NCI-H2107 treated with DMSO at 0.1 percent for 48 hours (cell line): ENCODE measurements around the gene ABHD1.
"Not testable (repeated sequence)": the region's sequence is repeated elsewhere in the genome, so short reads cannot be mapped to it uniquely, and the experiment has no call there.

Experiments used
- DNase-seq: peaks from one replicate; lab custom pipeline; 2025; ENCODE audit not compliant: unreplicated experiment; lab: John Stamatoyannopoulos, UW

Gene ABHD1

DNA sequence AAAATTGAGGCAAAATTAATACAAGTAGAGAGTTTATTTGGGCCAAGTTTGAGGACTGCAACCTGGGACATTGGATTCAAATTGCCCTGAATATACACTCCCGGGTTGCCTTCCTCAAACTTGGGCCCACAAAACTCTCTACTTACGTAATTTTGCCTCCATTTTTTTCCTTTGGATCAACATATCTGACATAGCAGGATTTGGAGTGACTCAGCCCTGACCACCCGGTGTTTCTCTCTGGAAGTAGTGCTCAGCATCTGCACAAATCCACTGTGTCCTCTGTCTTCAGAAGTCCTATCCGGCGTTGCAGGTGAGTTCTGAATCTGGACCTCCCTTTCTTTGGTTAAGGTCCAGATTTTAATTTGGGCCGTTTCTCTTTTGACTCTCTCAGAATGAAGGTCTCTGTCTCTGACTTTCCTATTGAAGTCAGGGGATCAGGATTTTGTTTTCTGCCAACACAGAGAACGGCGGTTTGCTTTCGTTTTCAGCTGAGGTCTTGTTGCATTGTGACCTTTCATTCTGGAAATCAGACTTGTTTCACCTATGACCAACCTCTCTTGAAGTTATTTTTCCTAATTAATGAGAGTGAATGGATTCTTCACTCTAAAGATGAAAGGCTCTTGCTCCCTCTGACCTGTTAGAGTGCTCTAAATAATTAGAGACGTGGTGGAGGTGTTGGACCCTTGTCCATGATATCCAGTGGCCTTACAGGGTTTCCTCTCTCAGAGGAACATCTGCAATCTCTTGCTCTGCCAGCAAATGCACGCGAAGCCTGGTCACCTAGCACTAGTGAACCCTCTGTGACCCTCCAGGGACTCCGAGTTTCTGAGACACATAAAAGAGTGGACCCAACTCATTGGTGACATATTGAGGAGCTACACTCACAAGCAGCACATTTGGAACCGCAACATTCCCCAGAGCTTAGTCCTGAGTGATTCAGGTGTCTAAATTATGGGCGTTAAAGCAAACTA is 38.8 kb downstream of the ABHD1 start:
- no peak for DNase-seq

DNA sequence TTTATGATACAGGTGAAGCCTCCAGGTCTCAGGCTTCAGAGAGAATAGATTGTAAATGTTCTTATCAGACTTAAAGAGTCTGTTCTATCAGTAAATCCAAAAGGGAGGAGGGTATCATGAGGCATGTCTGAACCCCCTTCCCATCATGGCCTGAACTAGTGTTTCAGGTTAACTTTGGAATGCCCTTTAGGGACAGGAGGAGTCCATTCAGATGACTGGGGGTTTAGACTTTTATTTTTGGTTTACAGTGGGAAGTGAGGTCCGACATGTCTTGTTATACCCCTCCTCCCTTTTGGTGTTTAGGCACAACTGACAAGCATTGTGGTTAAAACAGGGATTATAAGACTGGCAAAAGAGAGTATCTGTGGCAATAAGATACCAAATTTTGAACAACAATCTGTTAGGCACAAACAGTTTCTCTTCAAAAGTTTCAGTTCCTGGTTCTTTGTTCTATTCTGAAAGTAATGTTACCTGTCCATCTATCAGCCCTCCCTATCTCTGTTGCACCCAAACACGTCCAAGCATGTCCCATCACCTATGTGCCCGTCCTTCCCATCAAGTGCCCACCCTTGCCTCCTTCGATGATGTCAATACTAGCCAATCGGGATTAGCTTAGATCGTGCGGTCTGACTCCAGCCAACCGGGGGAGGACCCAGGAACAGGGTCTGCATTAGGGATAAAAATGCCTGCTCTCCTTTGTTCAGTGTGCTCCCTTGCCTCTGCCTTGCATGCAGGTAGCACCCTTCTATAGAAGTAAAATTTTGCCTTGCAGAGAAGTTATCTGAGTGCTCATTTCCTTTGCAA is 41.5 kb downstream of the ABHD1 start:
- DNase-seq, result no peak

DNA sequence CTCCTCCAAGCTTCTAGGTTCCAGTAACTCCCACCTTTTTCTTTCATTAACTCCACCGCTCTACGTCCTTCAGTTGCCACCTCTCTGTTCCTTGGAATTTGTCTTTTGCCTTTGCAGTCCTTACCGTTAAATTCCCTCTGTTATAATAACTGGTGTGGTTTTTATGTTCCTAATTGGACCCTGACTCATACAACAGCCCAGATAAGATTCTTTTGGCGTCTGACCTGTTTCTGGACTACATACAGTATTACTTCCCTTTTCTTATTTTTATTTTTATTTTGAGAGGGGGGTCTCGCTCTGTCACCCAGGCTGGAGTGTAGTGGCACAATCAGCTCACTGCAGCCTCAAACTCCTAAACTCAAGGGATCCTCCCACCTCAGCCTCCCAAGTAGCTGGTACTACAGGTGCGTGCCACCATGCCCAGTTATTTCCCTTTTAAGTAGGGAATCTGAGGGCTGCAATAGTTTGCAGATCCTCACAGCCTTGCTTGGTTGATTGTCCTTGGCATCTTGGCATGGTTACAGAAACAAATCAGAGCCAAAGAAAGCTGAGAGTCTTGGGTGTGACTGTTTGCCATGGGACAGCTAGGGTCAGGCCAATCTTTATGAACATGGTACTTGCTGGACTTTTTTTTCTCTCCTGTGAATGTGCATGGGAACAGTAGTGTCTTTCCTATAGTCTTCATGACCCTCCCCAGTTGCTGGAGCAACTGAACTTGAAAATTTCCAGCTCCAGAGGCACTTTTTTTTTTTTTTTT is 47.1 kb downstream of the ABHD1 start:
- DNase-seq, result no peak

DNA sequence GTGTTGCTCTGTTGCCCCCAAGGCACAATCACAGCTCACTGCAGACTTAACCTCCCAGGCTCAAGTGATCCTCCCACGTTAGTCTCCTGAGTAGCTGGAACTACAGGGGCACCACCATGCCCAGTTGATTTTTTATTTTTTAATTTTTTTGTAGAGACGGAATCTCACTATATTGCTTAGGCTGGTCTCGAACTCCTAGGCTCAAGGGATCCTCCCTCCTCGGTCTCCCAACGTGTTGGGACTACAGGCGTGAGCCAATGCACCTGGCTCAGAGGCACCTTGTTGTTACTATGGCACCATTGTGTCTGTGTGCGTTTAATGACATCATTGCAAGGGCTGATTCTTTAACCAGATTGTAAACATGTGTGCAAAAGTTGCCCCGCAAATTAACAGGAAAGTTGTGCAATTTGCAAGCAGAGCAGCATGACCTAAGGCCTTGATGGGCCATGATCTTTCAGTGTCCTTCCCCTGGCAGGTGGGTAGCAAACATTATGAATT is 47.8 kb downstream of the ABHD1 start:
- no peak for DNase-seq

DNA sequence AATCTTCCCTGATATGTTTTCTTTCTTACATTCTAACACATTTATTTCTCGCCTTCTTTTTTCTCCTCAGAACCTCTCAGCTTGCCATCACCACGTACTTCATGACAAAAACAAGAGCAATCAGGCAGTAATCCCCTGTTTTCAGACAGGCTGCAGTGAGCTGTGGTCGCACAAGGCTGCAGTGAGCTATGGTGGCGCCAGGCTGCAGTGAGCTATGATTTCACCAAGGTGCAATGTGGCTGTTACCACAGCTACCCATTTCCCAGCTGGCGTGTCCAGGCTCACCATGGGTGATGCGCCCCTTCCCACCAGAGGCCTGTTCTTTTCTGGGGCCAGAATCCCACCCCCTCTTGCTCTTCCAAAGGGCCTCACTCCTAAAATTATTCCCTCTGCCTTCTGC is 51.0 kb downstream of the ABHD1 start:
- no peak for DNase-seq

DNA sequence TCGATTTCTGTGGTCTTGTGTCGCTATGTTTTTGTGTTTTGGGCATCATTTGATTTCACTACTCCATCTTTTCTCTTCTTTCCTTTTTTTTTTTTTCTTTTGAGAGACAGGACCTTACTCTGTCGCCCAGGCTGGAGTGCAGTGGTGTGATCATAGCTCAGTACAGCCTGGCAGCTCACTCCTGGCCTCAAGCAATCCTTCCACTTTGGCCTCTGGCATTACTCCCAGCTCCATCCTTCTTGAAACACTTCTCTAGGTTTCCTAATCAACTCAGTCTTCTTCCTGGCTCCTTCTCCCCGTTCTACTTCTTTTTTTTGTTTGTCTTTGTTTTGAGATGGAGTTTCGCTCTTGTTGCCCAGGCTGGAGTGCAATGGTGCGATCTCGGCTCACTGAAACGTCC is 51.7 kb downstream of the ABHD1 start:
- DNase-seq, result no peak

DNA sequence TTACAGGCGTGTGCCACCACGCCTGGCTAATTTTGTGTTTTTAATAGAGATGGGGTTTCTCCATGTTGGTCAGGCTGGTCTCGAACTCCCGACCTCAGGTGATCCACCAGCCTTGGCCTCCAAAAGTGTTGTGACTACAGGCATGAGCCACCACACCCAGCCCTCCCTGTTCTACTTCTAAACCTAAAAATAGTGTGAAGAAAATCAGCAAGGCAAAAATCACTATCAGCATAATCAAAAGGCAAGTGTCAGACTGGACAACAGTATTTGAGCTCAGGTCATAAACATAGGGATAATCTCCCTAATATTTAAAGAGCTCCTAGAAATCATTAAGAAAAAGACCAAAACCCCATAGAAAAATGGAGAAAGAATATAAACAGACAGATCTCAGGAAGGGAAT is 52.2 kb downstream of the ABHD1 start:
- not testable (repeated sequence) for DNase-seq

DNA sequence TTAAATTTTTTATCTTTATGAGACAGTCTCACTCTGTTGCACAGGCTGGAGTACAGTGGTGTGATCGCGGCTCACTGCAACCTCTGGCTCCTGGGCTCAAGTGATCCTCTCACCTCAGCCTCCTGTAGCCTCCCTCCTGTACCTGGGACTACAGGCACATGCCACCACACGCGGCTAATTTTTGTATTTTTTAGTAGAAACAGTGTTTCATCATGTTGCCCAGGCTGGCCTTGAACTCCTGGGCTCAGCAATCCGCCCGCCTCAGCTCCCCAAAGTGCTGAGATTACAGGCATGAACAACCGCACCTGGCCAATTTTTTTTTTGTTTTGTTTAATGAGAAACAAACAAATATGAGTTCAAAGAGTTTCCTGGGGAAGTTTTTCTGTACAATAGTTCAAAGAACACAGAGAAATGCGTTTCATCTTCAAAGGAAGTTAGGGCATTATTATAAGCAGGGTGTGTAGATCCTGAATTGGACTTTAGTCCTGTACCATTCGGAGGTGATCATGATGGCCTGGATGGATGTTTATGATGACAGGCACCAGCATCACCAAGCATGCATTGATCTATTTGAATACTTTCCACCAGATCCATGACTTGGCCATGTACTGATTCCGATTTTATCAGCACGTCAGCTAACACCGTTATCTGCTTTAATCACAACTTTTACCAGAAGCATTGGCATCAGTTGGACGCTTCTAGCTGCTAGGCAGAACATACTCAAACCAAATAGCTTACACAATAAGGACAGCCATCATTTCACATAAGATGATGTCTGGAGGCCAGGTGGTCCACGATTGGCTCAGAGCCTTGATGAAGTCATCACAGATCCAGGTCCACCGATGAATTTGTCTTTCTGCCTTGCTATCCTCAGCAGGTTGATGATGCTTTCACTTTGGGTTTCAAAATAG is 54.1 kb downstream of the ABHD1 start:
- no peak for DNase-seq

DNA sequence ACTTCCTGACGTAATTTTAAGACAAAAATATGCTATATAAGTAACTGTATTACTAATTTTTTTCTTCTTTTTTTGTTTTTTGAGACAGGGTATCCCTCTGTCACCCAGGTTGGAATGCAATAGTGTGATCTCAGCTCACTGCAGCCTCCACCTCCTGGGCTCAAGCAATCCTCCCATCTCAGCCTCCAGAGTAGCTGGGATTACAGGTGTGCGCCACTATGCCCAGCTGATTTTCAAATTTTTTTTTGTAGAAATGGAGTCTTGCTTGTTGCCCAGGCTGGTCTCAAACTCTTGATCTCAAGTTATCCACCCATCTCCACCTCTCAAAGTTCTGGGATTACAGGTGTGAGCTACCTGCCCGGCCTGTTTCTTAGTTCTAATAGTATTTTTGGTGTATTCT is 54.9 kb downstream of the ABHD1 start:
- DNase-seq, result no peak

DNA sequence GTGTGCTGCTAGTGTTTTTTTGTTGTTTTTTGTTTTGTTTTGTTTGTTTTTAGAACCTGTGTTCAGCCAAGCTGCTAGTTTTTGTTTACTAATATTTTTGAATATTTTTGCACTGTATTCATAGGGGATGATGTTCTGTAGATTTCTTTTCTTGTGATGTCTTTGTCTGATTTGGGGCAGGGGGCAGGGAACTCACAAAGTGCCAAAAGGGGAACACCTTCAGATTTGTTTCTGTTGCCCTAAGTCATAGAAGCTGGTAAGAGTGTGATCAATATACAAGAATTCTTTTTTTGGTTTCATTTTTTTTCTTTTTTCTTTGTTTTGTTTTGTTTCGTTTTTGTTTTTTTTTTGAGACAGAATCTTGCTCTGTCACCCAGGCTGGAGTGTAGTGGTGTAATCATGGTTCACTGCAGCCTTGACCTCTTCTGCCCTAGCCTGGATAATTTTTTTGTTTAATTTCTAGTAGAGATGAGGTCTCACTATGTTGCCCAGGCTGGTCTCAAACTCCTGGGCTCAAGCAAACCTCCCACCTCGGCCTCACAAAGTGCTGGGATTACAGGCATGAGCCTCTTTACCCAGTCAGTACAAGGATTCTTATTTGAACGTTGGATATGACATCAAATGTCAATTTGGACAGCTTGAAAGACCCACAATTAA is 55.9 kb downstream of the ABHD1 start:
- DNase-seq, result no peak
